HEK293 (cell line): Measurements from ENCODE around the gene RASD1.

Experiments
- CTCF ChIA-PET: fragments of 350-600 bp; formaldehyde crosslinking; extraction: SDS; loops from one replicate; lab custom pipeline; 2021; ENCODE audit warnings: antibody characterized with exemption; lab: Yijun Ruan, JAX
- POLR2A ChIA-PET: fragments of 300-600 bp; formaldehyde crosslinking; extraction: SDS; loops from one replicate; lab custom pipeline; 2020; ENCODE audit warnings: antibody characterized with exemption, inconsistent platforms; lab: Yijun Ruan, JAX
- H3K27ac ChIP-seq: fragments of 200-500 bp; sonication (Bioruptor generic); 2 replicates; pipeline ENCODE4 v1.5.1; 2014; ENCODE audit warnings: low read depth, low read length, control low read depth, inconsistent platforms; ENCODE audit errors: extremely low read depth
- H3K36me3 ChIP-seq, 2 experiments: fragments of 200-500 bp in 1 of 2; sonication (Bioruptor generic) in 1 of 2; 1 replicate in 1 of 2; 2 replicates in 1 of 2; pipeline ENCODE4 v1.5.1; 2014 to 2017; ENCODE audit warnings: inconsistent platforms in 2 of 2, low read length in 2 of 2; ENCODE audit not compliant: control insufficient read depth in 2 of 2, insufficient read depth in 1 of 2
- H3K4me1 ChIP-seq: fragments of 200-500 bp; sonication (Bioruptor generic); 2 replicates; pipeline ENCODE4 v1.5.1; 2014; ENCODE audit warnings: mild to moderate bottlenecking, low read length, inconsistent platforms; ENCODE audit not compliant: control insufficient read depth, insufficient read depth
- H3K4me3 ChIP-seq: 2 replicates; pipeline ENCODE4 v1.5.1; 2011; ENCODE audit warnings: low read depth, mild to moderate bottlenecking, control low read depth, low read length, moderate library complexity
- H3K9me3 ChIP-seq: fragments of 200-500 bp; sonication (Bioruptor generic); 2 replicates; pipeline ENCODE4 v1.5.1; 2014; ENCODE audit warnings: low read depth, low read length, inconsistent platforms; ENCODE audit not compliant: control insufficient read depth, insufficient read depth
- EGR2 ChIP-seq: fragments of 450-650 bp; formaldehyde crosslinking; IDR thresholded peaks from 2 replicates; pipeline ENCODE4 v1.5.1; 2016; ENCODE audit warnings: low read depth, missing biosample characterization, missing genetic modification characterization
- KLF9 ChIP-seq: fragments of 450-650 bp; formaldehyde crosslinking; IDR thresholded peaks from 2 replicates; pipeline ENCODE4 v1.5.1; 2016; ENCODE audit warnings: missing biosample characterization, missing genetic modification characterization, low read depth
- MZF1 ChIP-seq: fragments of 450-650 bp; formaldehyde crosslinking; IDR thresholded peaks from 2 replicates; pipeline ENCODE4 v1.5.1; 2017; ENCODE audit warnings: missing biosample characterization, missing genetic modification characterization, borderline replicate concordance
- SCRT2 ChIP-seq: fragments of 450-650 bp; formaldehyde crosslinking; IDR thresholded peaks from 2 replicates; pipeline ENCODE4 v1.5.1; 2016; ENCODE audit warnings: missing biosample characterization, missing genetic modification characterization
- TSHZ1 ChIP-seq: fragments of 450-650 bp; formaldehyde crosslinking; IDR thresholded peaks from 2 replicates; pipeline ENCODE4 v1.5.1; 2016; ENCODE audit warnings: missing biosample characterization, missing genetic modification characterization, borderline replicate concordance
- WT1 ChIP-seq: fragments of 450-650 bp; formaldehyde crosslinking; IDR thresholded peaks from 2 replicates; pipeline ENCODE4 v1.5.1; 2016; ENCODE audit warnings: missing biosample characterization, missing genetic modification characterization
- YY1 ChIP-seq: fragments of 450-650 bp; formaldehyde crosslinking; IDR thresholded peaks from 2 replicates; pipeline ENCODE4 v1.5.1; 2018; ENCODE audit warnings: missing biosample characterization, missing genetic modification characterization
- ZBTB20 ChIP-seq: fragments of 450-650 bp; formaldehyde crosslinking; IDR thresholded peaks from 2 replicates; pipeline ENCODE4 v1.5.1; 2016; ENCODE audit warnings: missing biosample characterization, missing genetic modification characterization
- ZBTB44 ChIP-seq: fragments of 450-650 bp; IDR thresholded peaks from 2 replicates; pipeline ENCODE4 v1.5.1; 2018; ENCODE audit warnings: missing biosample characterization, mild to moderate bottlenecking, missing genetic modification characterization
- ZBTB48 ChIP-seq: fragments of 450-650 bp; formaldehyde crosslinking; IDR thresholded peaks from 2 replicates; pipeline ENCODE4 v1.5.1; 2016; ENCODE audit warnings: missing biosample characterization, missing genetic modification characterization
- ZBTB7A ChIP-seq: fragments of 450-650 bp; formaldehyde crosslinking; IDR thresholded peaks from 2 replicates; pipeline ENCODE4 v1.5.1; 2016; ENCODE audit warnings: low read depth, missing biosample characterization, missing genetic modification characterization
- ZBTB8A ChIP-seq: fragments of 450-650 bp; formaldehyde crosslinking; IDR thresholded peaks from 2 replicates; pipeline ENCODE4 v1.5.1; 2016; ENCODE audit warnings: missing biosample characterization, missing genetic modification characterization
- ZFP69B ChIP-seq: fragments of 450-650 bp; formaldehyde crosslinking; IDR thresholded peaks from 2 replicates; pipeline ENCODE4 v1.5.1; 2016; ENCODE audit warnings: missing biosample characterization, missing genetic modification characterization
- ZNF112 ChIP-seq: fragments of 450-650 bp; formaldehyde crosslinking; IDR thresholded peaks from 2 replicates; pipeline ENCODE4 v1.5.0; 2017; ENCODE audit warnings: missing biosample characterization, missing genetic modification characterization
- ZNF148 ChIP-seq: fragments of 450-650 bp; formaldehyde crosslinking; IDR thresholded peaks from 2 replicates; pipeline ENCODE4 v1.5.0; 2017; ENCODE audit warnings: missing biosample characterization, missing genetic modification characterization, borderline replicate concordance
- ZNF169 ChIP-seq: fragments of 450-650 bp; formaldehyde crosslinking; IDR thresholded peaks from 2 replicates; pipeline ENCODE4 v1.5.1; 2016; ENCODE audit warnings: missing biosample characterization, missing genetic modification characterization
- ZNF280D ChIP-seq: fragments of 450-650 bp; formaldehyde crosslinking; IDR thresholded peaks from 2 replicates; pipeline ENCODE4 v1.5.1; 2016; ENCODE audit warnings: missing biosample characterization, missing genetic modification characterization
- ZNF391 ChIP-seq: fragments of 450-650 bp; formaldehyde crosslinking; IDR thresholded peaks from 2 replicates; pipeline ENCODE4 v1.5.1; 2016; ENCODE audit warnings: low read depth, missing biosample characterization, missing genetic modification characterization, borderline replicate concordance
- ZNF416 ChIP-seq: fragments of 450-650 bp; formaldehyde crosslinking; IDR thresholded peaks from 2 replicates; pipeline ENCODE4 v1.5.1; 2016; ENCODE audit warnings: missing biosample characterization, missing genetic modification characterization
- ZNF514 ChIP-seq: fragments of 450-650 bp; formaldehyde crosslinking; IDR thresholded peaks from 2 replicates; pipeline ENCODE4 v1.5.1; 2016; ENCODE audit warnings: missing biosample characterization, missing genetic modification characterization
- ZNF624 ChIP-seq: fragments of 450-650 bp; formaldehyde crosslinking; IDR thresholded peaks from 2 replicates; pipeline ENCODE4 v1.5.1; 2017; ENCODE audit warnings: missing biosample characterization, missing genetic modification characterization
- ZNF629 ChIP-seq: fragments of 450-650 bp; formaldehyde crosslinking; IDR thresholded peaks from 2 replicates; pipeline ENCODE4 v1.5.1; 2017; ENCODE audit warnings: missing biosample characterization, missing genetic modification characterization
- ZNF654 ChIP-seq: fragments of 450-650 bp; formaldehyde crosslinking; IDR thresholded peaks from 2 replicates; pipeline ENCODE4 v1.5.1; 2016; ENCODE audit warnings: low read depth, missing biosample characterization, missing genetic modification characterization
- ZNF830 ChIP-seq: fragments of 450-650 bp; IDR thresholded peaks from 2 replicates; pipeline ENCODE4 v1.5.0; 2018; ENCODE audit warnings: missing biosample characterization, missing genetic modification characterization, low read depth, mild to moderate bottlenecking, moderate library complexity
- ZSCAN23 ChIP-seq: fragments of 450-650 bp; formaldehyde crosslinking; IDR thresholded peaks from 2 replicates; pipeline ENCODE4 v1.5.1; 2016; ENCODE audit warnings: missing biosample characterization, missing genetic modification characterization
- ZSCAN30 ChIP-seq: fragments of 450-650 bp; IDR thresholded peaks from 2 replicates; pipeline ENCODE4 v1.5.1; 2018; ENCODE audit warnings: missing biosample characterization, mild to moderate bottlenecking, missing genetic modification characterization, moderate library complexity

The RASD1 gene

GRCh38 chr17:17514361-17514992 is 18.3 kb upstream of the RASD1 start:
- Histone ChIP-seq H3K9me3 (no peaks in the 10 kb centered on the region), H3K4me1 (no peaks in the 10 kb centered on the region), H3K27ac (no peak overlapping the region), H3K36me3 (no peaks in the 10 kb centered on the region), H3K4me3 (no peak overlapping the region)
- POLR2A ChIA-PET: no interaction called here
- CTCF ChIA-PET: interaction anchor here (0.6 to 1.6 kb wide), 3 partner anchors 17 to 59 kb away, joined by 3 to 5 read pairs (median 3); no protein-coding TSS in a partner anchor
- TF ChIP-seq SCRT2 (tag by site-specific recombination) (no peak), ZNF629 (tag by site-specific recombination) (no peak), WT1 (tag by site-specific recombination) (no peak), ZNF654 (tag by site-specific recombination) (no peak), ZSCAN30 (tag by site-specific recombination) (no peak), ZNF148 (no peak), ZNF112 (tag by site-specific recombination) (no peak), ZBTB8A (tag by site-specific recombination) (no peak), ZNF830 (tag by site-specific recombination) (no peak), ZNF169 (tag by site-specific recombination) (no peak), ZBTB48 (tag by site-specific recombination) (no peak), ZNF624 (no peak), TSHZ1 (tag by site-specific recombination) (no peak), ZNF280D (no peak), ZSCAN23 (tag by site-specific recombination) (no peak)

- Histone ChIP-seq H3K4me1 (no peaks in the 10 kb centered on the region), H3K36me3 (no peaks in the 10 kb centered on the region), H3K9me3 (no peaks in the 10 kb centered on the region), H3K4me3 (no peak overlapping the region), H3K27ac (no peak overlapping the region)
- ChIA-PET CTCF (interaction anchor here (1.5 to 1.6 kb wide), 2 partner anchors 16 to 55 kb away, joined by 3 to 5 read pairs; no protein-coding TSS in a partner anchor), POLR2A (no interaction called here)
- TF ChIP-seq ZBTB7A (tag by site-specific recombination) (no peak), ZBTB20 (tag by site-specific recombination) (no peak), ZNF416 (tag by site-specific recombination) (no peak), ZNF391 (tag by site-specific recombination) (no peak), ZNF169 (tag by site-specific recombination) (no peak), ZBTB44 (no peak), EGR2 (tag by site-specific recombination) (no peak), YY1 (tag by site-specific recombination) (no peak), ZNF514 (tag by site-specific recombination) (no peak), KLF9 (tag by site-specific recombination) (no peak), ZFP69B (tag by site-specific recombination) (no peak), MZF1 (no peak)
Measured at GRCh38 chr17:17513626-17514025, 17.4 kb upstream of the RASD1 start.
